Kidney epithelial cell (primary cell): Measurements from ENCODE around the gene DEDD2. TPM values are rescaled to one million over a fixed set of nuclear protein-coding genes. Genes with fewer than 3 reads are reported as not detected.

Experiments used
- DNase-seq: peaks from one replicate; pipeline ENCODE4 v3.0.0-alpha.2; 2010; ENCODE audit warnings: low read depth
- H3K27me3 ChIP-seq: 2 replicates; pipeline ENCODE4 v1.6.0; 2011; ENCODE audit warnings: low read length; ENCODE audit not compliant: control insufficient read depth, insufficient read depth
- H3K36me3 ChIP-seq: 2 replicates; pipeline ENCODE4 v1.5.1; 2011; ENCODE audit warnings: low read length; ENCODE audit not compliant: control insufficient read depth, insufficient read depth
- H3K4me3 ChIP-seq: 2 replicates; pipeline ENCODE4 v1.5.1; 2011; ENCODE audit warnings: low read depth, mild to moderate bottlenecking, control low read depth, low read length
- total RNA-seq: library from RNA; depleted of rRNA; stranded (reverse); fragments of >200 nt; gene quantifications from 2 replicates; pipeline ENCODE4 v1.2.3, GENCODE V29; 2015
- TF ChIP-seq, protein P1 (sequence below): IDR thresholded peaks from 2 replicates; pipeline ENCODE4 v1.5.1; 2011; ENCODE audit warnings: mild to moderate bottlenecking, moderate library complexity, low read length, control low read depth, inconsistent platforms; ENCODE audit not compliant: insufficient read depth, poor library complexity, severe bottlenecking

The DEDD2 gene
- total RNA-seq, 1 donor from 2014 or later = 47.3 TPM

DNA sequence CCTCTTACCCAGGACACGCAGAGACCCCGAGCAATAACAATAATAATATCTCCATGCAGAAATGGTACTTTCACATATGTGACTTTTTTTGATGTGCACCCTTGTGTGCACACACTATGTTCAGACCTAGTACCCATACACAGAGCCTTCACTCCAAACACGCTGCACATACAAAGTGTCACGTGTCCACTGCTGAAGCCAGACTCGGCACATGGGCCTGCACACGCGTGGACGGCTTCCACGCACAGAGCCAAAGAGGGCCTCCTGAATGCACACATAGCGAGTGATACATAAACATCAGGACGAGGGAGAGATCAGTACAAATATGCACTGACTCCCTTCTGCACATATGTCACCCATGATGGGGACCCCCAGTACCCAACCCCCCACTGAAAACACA, 43.3 kb downstream of the DEDD2 start:
- Histone ChIP-seq H3K4me3 (no peak overlapping the region), H3K36me3 (no peaks in the 10 kb centered on the region), H3K27me3 (peaks cover 62% of the 10 kb centered on the region)
- no peak for DNase-seq
- TF ChIP-seq, protein P1, sequence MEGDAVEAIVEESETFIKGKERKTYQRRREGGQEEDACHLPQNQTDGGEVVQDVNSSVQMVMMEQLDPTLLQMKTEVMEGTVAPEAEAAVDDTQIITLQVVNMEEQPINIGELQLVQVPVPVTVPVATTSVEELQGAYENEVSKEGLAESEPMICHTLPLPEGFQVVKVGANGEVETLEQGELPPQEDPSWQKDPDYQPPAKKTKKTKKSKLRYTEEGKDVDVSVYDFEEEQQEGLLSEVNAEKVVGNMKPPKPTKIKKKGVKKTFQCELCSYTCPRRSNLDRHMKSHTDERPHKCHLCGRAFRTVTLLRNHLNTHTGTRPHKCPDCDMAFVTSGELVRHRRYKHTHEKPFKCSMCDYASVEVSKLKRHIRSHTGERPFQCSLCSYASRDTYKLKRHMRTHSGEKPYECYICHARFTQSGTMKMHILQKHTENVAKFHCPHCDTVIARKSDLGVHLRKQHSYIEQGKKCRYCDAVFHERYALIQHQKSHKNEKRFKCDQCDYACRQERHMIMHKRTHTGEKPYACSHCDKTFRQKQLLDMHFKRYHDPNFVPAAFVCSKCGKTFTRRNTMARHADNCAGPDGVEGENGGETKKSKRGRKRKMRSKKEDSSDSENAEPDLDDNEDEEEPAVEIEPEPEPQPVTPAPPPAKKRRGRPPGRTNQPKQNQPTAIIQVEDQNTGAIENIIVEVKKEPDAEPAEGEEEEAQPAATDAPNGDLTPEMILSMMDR = no peak

DNA sequence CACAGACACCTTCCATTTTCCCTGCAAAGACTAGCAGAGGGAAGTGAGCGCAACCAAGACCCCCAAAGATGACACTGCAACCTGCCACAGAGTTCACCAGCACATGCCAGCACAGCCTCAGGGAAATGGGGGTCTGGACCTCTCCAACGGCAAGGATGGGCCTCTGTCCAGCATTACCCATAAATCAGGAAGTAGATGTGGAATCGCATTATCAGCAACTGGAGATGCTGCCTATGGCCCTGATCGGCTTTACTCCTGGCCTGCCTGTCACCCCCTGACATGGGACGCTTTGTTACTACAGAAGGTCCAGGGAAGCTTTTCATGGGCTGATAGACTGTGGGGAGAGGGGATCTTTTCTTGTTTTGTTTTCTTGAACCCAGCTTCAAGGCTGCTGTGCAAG, 43.8 kb downstream of the DEDD2 start:
- Histone ChIP-seq H3K4me3 (no peak overlapping the region), H3K27me3 (peaks cover 57% of the 10 kb centered on the region), H3K36me3 (no peaks in the 10 kb centered on the region)
- DNase-seq = no peak
- TF ChIP-seq, protein P1 = no peak

DNA sequence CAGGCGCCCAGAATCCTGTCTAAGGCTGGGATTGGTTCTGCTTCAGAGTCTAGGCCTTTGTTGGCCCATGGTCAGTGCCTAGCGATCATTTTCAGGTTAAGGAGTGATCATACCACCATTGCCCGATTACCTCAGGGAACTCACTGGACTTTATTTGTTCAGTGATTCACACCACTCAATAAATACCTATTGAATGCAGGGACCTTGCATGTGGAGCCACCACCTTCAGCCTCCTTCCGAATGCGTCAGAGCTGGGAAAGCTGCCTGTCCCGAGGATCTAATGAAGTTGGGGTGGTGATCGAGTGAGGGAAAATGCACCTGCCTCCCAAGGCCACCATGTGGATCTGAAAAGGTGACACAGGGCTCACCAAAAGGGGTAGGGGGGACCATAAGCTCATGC, 45.2 kb downstream of the DEDD2 start:
- TF ChIP-seq, protein P1 = no peak
- no peaks in the 10 kb centered on the region for H3K36me3 ChIP-seq
- DNase-seq = no peak
- peaks cover 45% of the 10 kb centered on the region for H3K27me3 ChIP-seq
- no peak overlapping the region for H3K4me3 ChIP-seq

DNA sequence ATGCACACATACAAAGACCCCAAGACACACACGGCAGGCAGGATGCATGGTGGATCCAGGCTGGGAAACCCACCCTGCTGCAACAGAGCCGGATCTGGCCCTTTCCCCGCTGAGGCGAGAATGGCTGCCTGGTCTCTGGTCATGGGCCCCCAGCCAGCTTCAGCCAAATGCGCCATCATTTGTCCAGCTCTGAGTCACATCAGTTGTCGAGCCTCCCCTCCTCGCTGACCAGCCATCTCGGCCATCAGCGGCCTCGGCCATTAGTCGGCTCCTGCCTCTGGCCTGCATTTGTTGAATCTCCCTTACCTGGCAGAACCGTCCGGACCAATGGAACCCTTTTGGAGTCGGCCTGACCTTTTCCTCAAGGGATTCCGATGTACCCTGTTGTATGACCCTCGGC, 46.8 kb downstream of the DEDD2 start:
- TF ChIP-seq, protein P1 = no peak
- Histone ChIP-seq H3K36me3 (no peaks in the 10 kb centered on the region), H3K27me3 (peaks cover 39% of the 10 kb centered on the region), H3K4me3 (no peak overlapping the region)
- no peak for DNase-seq

DNA sequence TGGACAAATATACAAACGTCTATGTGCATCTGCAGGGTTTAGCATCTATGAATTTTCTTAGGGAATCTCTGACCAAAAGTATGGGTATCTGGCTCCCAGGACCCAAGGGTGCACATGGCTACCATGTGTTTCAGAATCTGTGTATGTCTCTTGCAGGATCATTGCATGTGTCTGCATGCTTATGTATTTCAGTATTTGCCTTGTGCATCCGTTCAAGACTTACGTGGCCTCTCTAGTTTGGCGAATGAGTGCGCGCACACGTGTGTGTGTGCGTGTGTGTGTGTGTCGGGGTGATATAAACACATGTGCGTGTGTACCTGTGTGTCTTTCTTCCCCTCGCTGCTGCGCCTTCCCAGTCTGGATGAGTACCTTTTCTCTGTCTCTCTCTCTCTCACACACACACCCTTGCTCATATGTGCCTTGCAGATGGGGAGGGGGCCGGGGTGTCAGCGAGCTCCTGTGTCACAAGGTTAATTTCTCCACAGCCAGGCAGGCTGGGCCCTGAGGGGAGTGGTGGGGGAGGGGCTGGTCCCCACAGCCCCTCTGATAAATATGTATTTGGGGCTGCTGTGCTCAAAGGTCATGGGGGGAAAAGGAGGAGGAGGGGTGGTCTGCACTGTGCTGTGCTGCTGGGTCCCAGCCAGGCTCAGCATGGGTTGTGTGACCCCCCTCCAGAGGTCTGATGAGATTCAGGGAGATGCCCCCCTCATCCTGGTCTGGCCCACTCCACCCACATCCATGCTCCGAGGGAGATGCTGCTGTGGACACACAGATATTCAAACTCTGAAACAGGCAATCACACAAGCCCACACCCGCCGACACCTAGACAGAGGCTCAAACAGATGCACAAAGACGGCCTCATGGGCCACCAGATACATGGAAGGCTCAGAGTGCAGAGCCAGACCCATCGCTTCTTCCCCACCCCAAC, 47.7 kb downstream of the DEDD2 start:
- Histone ChIP-seq H3K27me3 (peaks cover 30% of the 10 kb centered on the region), H3K4me3 (no peak overlapping the region), H3K36me3 (no peaks in the 10 kb centered on the region)
- no peak for DNase-seq
- TF ChIP-seq, protein P1 = no peak

DNA sequence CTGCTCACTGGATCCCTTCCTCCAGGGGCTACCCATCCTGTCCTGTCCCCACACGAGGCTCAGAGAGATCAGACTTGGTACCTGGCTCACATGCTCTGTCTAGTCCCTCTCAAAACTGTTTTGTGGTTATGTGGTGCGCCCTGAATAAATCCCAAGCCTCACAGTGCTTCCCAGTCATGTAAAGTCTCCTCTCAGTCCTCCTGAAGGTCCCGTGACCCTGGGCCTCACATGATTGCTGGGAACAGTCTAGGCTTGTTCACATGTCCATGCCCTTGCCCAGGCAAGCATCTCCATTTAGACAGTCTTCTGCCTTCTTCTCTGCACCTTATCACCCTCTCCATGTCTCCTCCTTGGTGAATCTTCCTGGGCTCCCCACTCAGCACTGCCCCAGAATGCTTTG, 49.3 kb downstream of the DEDD2 start:
- no peak overlapping the region for H3K4me3 ChIP-seq
- peaks cover 18% of the 10 kb centered on the region for H3K27me3 ChIP-seq
- no peak for DNase-seq
- H3K36me3 ChIP-seq = no peaks in the 10 kb centered on the region
- TF ChIP-seq, protein P1 = no peak
